Measurements from ENCODE around the gene GIPC2. TPM values are rescaled to one million over a fixed set of nuclear protein-coding genes. Genes with fewer than 3 reads are reported as not detected.

Gene GIPC2
- total RNA-seq, 1 donor from 2014 or later, result 4.1 TPM

GRCh38 chr1:78088015-78088414, 42.2 kb downstream of the GIPC2 start:
- Histone ChIP-seq H3K4me3 (no peak overlapping the region), H3K36me3 (no peaks in the 10 kb centered on the region), H3K4me1 (no peaks in the 10 kb centered on the region), H3K9me3 (peaks cover 8% of the 10 kb centered on the region), H3K27me3 (no peaks in the 10 kb centered on the region), H3K27ac (no peak overlapping the region)
- ATAC-seq (no peak), DNase-seq (no peak)
- intact Hi-C loops (cut with DNase I), result no loop called here
- no peak for TF ChIP-seq CTCF (IDR thresholded peaks at IDR 0.05)

- peaks cover 8% of the 10 kb centered on the region for H3K9me3 ChIP-seq
- no peak overlapping the region for H3K27ac ChIP-seq
- H3K27me3 ChIP-seq, result no peaks in the 10 kb centered on the region
- H3K4me1 ChIP-seq, result no peaks in the 10 kb centered on the region
- intact Hi-C loops (cut with DNase I), result no loop called here
- H3K36me3 ChIP-seq, result no peaks in the 10 kb centered on the region
- ATAC-seq, result no peak
- no peak overlapping the region for H3K4me3 ChIP-seq
- DNase-seq, result no peak
- TF ChIP-seq CTCF (IDR thresholded peaks at IDR 0.05), result no peak
Measured at GRCh38 chr1:78088486-78088885, 42.7 kb downstream of the GIPC2 start.

GRCh38 chr1:78089010-78089409, 43.2 kb downstream of the GIPC2 start:
- no peak for ATAC-seq
- no peak for DNase-seq
- TF ChIP-seq CTCF (IDR thresholded peaks at IDR 0.05), result no peak
- H3K4me1 ChIP-seq, result no peaks in the 10 kb centered on the region
- no peaks in the 10 kb centered on the region for H3K27me3 ChIP-seq
- no peak overlapping the region for H3K27ac ChIP-seq
- intact Hi-C loops (cut with DNase I), result no loop called here
- H3K4me3 ChIP-seq, result no peak overlapping the region
- H3K9me3 ChIP-seq, result peaks cover 8% of the 10 kb centered on the region
- no peaks in the 10 kb centered on the region for H3K36me3 ChIP-seq

- DNase-seq (no peak), ATAC-seq (no peak)
- H3K27ac ChIP-seq, result no peak overlapping the region
- intact Hi-C loops (cut with DNase I), result no loop called here
- peaks cover 8% of the 10 kb centered on the region for H3K9me3 ChIP-seq
- no peaks in the 10 kb centered on the region for H3K4me1 ChIP-seq
- no peaks in the 10 kb centered on the region for H3K27me3 ChIP-seq
- no peak for TF ChIP-seq CTCF (IDR thresholded peaks at IDR 0.05)
- no peak overlapping the region for H3K4me3 ChIP-seq
- no peaks in the 10 kb centered on the region for H3K36me3 ChIP-seq
Measured at GRCh38 chr1:78090472-78091133, 44.8 kb downstream of the GIPC2 start.

GRCh38 chr1:78091215-78091813, 45.5 kb downstream of the GIPC2 start:
- no peak for TF ChIP-seq CTCF (IDR thresholded peaks at IDR 0.05)
- ATAC-seq, result no peak
- no peak for DNase-seq

More at GRCh38 chr1:78091215-78091813, 45.5 kb downstream of the GIPC2 start:
- no peak overlapping the region for H3K4me3 ChIP-seq
- intact Hi-C loops (cut with DNase I), result no loop called here
- H3K27me3 ChIP-seq, result no peaks in the 10 kb centered on the region
- no peaks in the 10 kb centered on the region for H3K36me3 ChIP-seq
- H3K27ac ChIP-seq, result no peak overlapping the region
- H3K4me1 ChIP-seq, result no peaks in the 10 kb centered on the region
- peaks cover 8% of the 10 kb centered on the region for H3K9me3 ChIP-seq
